K562 (cell line): ENCODE measurements around the gene PLEKHA8. TPM values are rescaled to one million over a fixed set of nuclear protein-coding genes. Genes with fewer than 3 reads are reported as not detected.

Source experiments
- BRF1 ChIP-seq: IDR thresholded peaks from 3 replicates; pipeline ENCODE4 v1.6.1; 2011; ENCODE audit warnings: borderline replicate concordance, mild to moderate bottlenecking; ENCODE audit not compliant: insufficient read length; ENCODE audit errors: extremely low read depth
- FOXJ3 ChIP-seq: sonication (generic); formaldehyde crosslinking; IDR thresholded peaks from 2 replicates; pipeline ENCODE4 v1.4.0; 2020; ENCODE audit warnings: mild to moderate bottlenecking, missing genetic modification reagents
- KDM4B ChIP-seq, 2 experiments: fragments of 450-650 bp in 1 of 2; sonication (generic) in 1 of 2; IDR thresholded peaks; 2 replicates each; pipeline ENCODE4 v1.6.1; 2016 to 2017; ENCODE audit warnings: borderline replicate concordance in 2 of 2, antibody characterized with exemption in 1 of 2, low read depth in 1 of 2, mild to moderate bottlenecking in 1 of 2
- MCM7 ChIP-seq, 2 experiments: fragments of 450-650 bp; IDR thresholded peaks; 2 replicates each; pipeline ENCODE4 v1.6.1; 2016 to 2018
- NFIX ChIP-seq: fragments of 250-450 bp; sonication (Bioruptor Pico); IDR thresholded peaks from 2 replicates; pipeline ENCODE4 v1.4.0; 2020; ENCODE audit warnings: low read depth, mild to moderate bottlenecking, moderate library complexity
- PATZ1 ChIP-seq: fragments of 250-450 bp; sonication (Bioruptor Pico); IDR thresholded peaks from 2 replicates; pipeline ENCODE4 v1.5.0; 2020; ENCODE audit warnings: mild to moderate bottlenecking, borderline replicate concordance
- PBX2 ChIP-seq, 2 experiments: IDR thresholded peaks in 1 of 2; conservative IDR thresholded peaks in 1 of 2; 2 replicates each; pipeline ENCODE4 v1.6.1; 2016; ENCODE audit warnings: low read depth in 2 of 2, mild to moderate bottlenecking in 1 of 2, missing compliant biosample characterization in 1 of 2, missing genetic modification characterization in 1 of 2, moderate library complexity in 1 of 2
- PML ChIP-seq: IDR thresholded peaks from 2 replicates; pipeline ENCODE4 v1.6.1; 2012; ENCODE audit warnings: low read length, inconsistent platforms
- PYGO2 ChIP-seq: fragments of 450-650 bp; IDR thresholded peaks from 2 replicates; pipeline ENCODE4 v1.6.1; 2016; ENCODE audit warnings: mild to moderate bottlenecking, missing genetic modification characterization, moderate library complexity, missing compliant biosample characterization
- SMARCC2 ChIP-seq: fragments of 450-650 bp; IDR thresholded peaks from 2 replicates; pipeline ENCODE4 v1.6.1; 2017; ENCODE audit warnings: antibody characterized with exemption, moderate library complexity, mild to moderate bottlenecking, low read depth
- SOX6 ChIP-seq: fragments of 450-650 bp; IDR thresholded peaks from 2 replicates; pipeline ENCODE4 v1.6.1; 2014; ENCODE audit warnings: mild to moderate bottlenecking
- SREBF2 ChIP-seq: sonication (generic); formaldehyde crosslinking; IDR thresholded peaks from 2 replicates; pipeline ENCODE4 v1.4.0; 2020; ENCODE audit warnings: mild to moderate bottlenecking, missing genetic modification reagents
- TAF9B ChIP-seq: fragments of 450-650 bp; IDR thresholded peaks from 2 replicates; pipeline ENCODE4 v1.6.1; 2018; ENCODE audit warnings: mild to moderate bottlenecking; ENCODE audit not compliant: partially characterized antibody
- TARDBP ChIP-seq: fragments of 450-650 bp; IDR thresholded peaks from 2 replicates; pipeline ENCODE4 v1.6.1; 2016
- TRIM25 ChIP-seq: fragments of 450-650 bp; IDR thresholded peaks from 2 replicates; pipeline ENCODE4 v1.7.0; 2016; ENCODE audit warnings: borderline replicate concordance
- ZNF140 ChIP-seq: fragments of 250-450 bp; sonication (Bioruptor Pico); IDR thresholded peaks from 2 replicates; pipeline ENCODE4 v1.8.0; 2021; ENCODE audit warnings: moderate library complexity, mild to moderate bottlenecking, inconsistent platforms
- ZNF197 ChIP-seq: fragments of 200-800 bp; sonication (Bioruptor generic); IDR thresholded peaks from 2 replicates; pipeline ENCODE4 v1.6.1; 2016; ENCODE audit warnings: low read depth, missing genetic modification characterization, missing compliant biosample characterization
- ZNF239 ChIP-seq: fragments of 250-450 bp; sonication (Bioruptor Pico); IDR thresholded peaks from 2 replicates; pipeline ENCODE4 v1.4.0; 2020; ENCODE audit warnings: mild to moderate bottlenecking
- ZNF280A ChIP-seq: fragments of 450-650 bp; IDR thresholded peaks from 2 replicates; pipeline ENCODE4 v1.6.1; 2018; ENCODE audit warnings: mild to moderate bottlenecking, low read depth; ENCODE audit not compliant: partially characterized antibody
- ZSCAN32 ChIP-seq: fragments of 450-650 bp; formaldehyde crosslinking; IDR thresholded peaks from 2 replicates; pipeline ENCODE4 v1.4.0; 2020; ENCODE audit warnings: mild to moderate bottlenecking, moderate library complexity
- polyA plus RNA-seq, 8 experiments: library from polyadenylated mRNA; depleted of rRNA in 4 of 8; stranded (reverse) in 5 of 8; unstranded in 3 of 8; fragments of >200 nt; fragmentation: Nextera tagmentation in 2 of 8; fragmentation: Illumina TruSeq in 1 of 8; extraction: Ambion mirVana in 2 of 8; extraction: Trizol in 1 of 8; gene quantifications; 2 replicates each; pipeline versions ENCODE4 v1.2.1 to v1.2.3, GENCODE V29; 2011 to 2014; ENCODE audit warnings: inconsistent platforms in 1 of 8, missing spikeins in 1 of 8
- total RNA-seq, 7 experiments: library from RNA; depleted of rRNA in 6 of 7; stranded (reverse); fragments of >200 nt in 6 of 7; fragmentation: Illumina TruSeq in 2 of 7; extraction: Trizol in 2 of 7; gene quantifications; 2 replicates each; pipeline versions ENCODE4 v1.2.1 to v1.2.3, GENCODE V29; 2011 to 2021; ENCODE audit warnings: low replicate concordance in 1 of 7

The PLEKHA8 gene
- total and polyA plus RNA-seq, 9 of the 15 experiments (the other 6 are each of a cell fraction or from before 2014, with no cell fraction given), result 3.2 to 16.3 (median 11.8) TPM

GRCh38 chr7:30135301-30136116 lies 107.3 kb downstream of the PLEKHA8 start (continued):
- TF ChIP-seq NFIX (CRISPR knock-in tag) (no peak), ZNF197 (no peak), ZNF280A (no peak), PBX2 (CRISPR knock-in tag; IDR thresholded peaks at IDR 0.05; ENCODE audit: low read depth) (no peak), PBX2 (tag; conservative IDR thresholded peaks at IDR 0.05; ENCODE audit: low read depth) (no peak), KDM4B (IDR thresholded peaks at IDR 0.05; ENCODE audit: borderline replicate concordance in 2 of 2, low read depth in 1 of 2) (no peak), TARDBP (no peak), BRF1 (no peak), PML (no peak), SOX6 (no peak), FOXJ3 (CRISPR knock-in tag) (no peak), SREBF2 (no peak), ZNF239 (CRISPR knock-in tag) (no peak), ZNF140 (no peak), ZSCAN32 (no peak), SMARCC2 (no peak), TRIM25 (no peak), PATZ1 (CRISPR knock-in tag) (no peak), MCM7 (IDR thresholded peaks at IDR 0.05) (no peak), PYGO2 (tag) (no peak), TAF9B (no peak)
